Measurements from ENCODE around the gene ROR2. TPM values are rescaled to one million over a fixed set of nuclear protein-coding genes. Genes with fewer than 3 reads are reported as not detected.

The ROR2 gene
- total RNA-seq, 4 donors from 2014 or later, result 35.6 to 67.6 (median 50.6) TPM

DNA sequence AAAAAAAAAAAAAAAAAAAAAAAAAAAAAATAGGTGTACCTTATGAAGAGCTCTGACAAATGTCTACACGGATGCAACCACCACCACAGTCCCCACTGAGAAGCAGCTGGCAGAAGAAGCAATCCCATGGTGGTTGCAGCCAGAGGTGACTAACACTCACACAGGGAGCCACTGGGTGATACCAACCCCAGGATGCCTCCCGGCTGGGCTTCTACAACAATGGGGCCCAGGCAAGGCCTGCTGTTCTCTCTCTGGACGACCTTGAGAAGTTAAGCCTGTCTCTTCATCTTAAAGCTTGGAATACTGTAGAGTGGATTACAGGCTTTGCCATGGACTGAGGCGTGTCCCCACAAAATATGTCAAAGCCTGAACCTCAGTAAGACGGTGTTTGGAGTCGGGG lies 104.1 kb downstream of the ROR2 start:
- no peak for TF ChIP-seq POLR2A (IDR thresholded peaks at IDR 0.05)
- TF ChIP-seq, protein P1, sequence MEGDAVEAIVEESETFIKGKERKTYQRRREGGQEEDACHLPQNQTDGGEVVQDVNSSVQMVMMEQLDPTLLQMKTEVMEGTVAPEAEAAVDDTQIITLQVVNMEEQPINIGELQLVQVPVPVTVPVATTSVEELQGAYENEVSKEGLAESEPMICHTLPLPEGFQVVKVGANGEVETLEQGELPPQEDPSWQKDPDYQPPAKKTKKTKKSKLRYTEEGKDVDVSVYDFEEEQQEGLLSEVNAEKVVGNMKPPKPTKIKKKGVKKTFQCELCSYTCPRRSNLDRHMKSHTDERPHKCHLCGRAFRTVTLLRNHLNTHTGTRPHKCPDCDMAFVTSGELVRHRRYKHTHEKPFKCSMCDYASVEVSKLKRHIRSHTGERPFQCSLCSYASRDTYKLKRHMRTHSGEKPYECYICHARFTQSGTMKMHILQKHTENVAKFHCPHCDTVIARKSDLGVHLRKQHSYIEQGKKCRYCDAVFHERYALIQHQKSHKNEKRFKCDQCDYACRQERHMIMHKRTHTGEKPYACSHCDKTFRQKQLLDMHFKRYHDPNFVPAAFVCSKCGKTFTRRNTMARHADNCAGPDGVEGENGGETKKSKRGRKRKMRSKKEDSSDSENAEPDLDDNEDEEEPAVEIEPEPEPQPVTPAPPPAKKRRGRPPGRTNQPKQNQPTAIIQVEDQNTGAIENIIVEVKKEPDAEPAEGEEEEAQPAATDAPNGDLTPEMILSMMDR (IDR thresholded peaks at IDR 0.05), result no peak
- no peaks in the 10 kb centered on the region for H3K36me3 ChIP-seq
- H3K27me3 ChIP-seq, result no peaks in the 10 kb centered on the region
- H3K4me1 ChIP-seq, result peaks cover 13 to 15% of the 10 kb centered on the region in 2 donors
- no peak overlapping the region for H3K27ac ChIP-seq
- intact Hi-C loops (cut with DNase I; ENCODE audit: low total_unique reads), result no loop called here
- no peak for DNase-seq
- H3K4me3 ChIP-seq, result no peak overlapping the region
- no peaks in the 10 kb centered on the region for H3K9me3 ChIP-seq

DNA sequence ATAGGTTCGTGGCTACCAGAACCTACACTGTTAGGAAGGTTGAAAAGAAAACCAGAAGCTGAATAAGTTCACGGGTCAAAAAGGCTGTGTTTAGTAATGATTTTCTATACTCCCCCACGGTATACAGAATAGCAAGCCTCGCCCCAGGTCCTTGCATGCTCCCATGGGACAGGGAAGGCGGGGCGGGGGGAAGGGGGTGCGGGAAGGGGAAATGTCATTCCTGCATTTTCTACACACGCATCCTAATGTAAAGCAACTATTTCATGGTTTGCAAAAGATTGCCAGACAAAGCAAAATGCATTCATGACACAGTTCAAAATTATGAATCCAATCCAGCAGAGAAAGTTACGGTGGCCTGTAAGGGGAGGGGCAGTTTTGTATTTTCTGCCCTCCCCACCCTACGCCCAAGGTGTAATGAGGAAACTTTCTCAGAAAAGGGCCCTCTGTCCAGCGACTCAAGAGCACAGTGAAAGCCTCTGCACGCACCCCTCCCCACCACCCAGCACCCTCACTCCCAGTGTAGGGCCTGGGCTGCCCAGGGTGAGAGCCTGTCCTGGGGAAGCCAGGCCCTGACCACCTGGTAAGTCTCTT lies 105.2 kb downstream of the ROR2 start:
- TF ChIP-seq, protein P1 (IDR thresholded peaks at IDR 0.05), result no peak
- no peak for TF ChIP-seq POLR2A (IDR thresholded peaks at IDR 0.05)
- Histone ChIP-seq H3K4me3 (no peak overlapping the region), H3K27ac (peak overlapping the region; percentile 78 to 79), H3K36me3 (no peaks in the 10 kb centered on the region), H3K4me1 (peaks cover 13 to 15% of the 10 kb centered on the region in 2 donors), H3K9me3 (no peaks in the 10 kb centered on the region), H3K27me3 (no peaks in the 10 kb centered on the region)
- intact Hi-C loops (cut with DNase I; ENCODE audit: low total_unique reads), result no loop called here
- DNase-seq, result no peak

DNA sequence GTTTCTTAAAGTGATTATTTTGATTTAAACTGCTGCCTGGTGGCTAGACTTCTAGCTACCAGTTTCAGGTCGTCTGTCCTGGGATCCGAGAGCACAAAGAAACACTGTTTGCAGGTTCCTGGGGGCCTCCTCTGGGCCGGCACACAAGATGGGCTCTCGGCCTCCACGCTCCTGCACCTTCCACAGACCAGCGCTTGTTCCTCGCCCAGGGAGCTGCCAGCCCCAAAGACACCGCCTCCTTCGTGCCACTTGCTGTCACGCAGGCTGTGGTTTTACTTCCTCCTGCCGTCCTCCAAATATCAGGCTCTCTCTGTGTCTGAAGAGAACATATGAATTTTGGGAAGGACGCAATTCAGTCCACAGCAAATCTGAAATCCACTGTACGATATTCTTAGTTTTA lies 105.8 kb downstream of the ROR2 start:
- H3K27ac ChIP-seq, result peak overlapping the region; percentile 78 to 79
- intact Hi-C loops (cut with DNase I; ENCODE audit: low total_unique reads), result no loop called here
- no peaks in the 10 kb centered on the region for H3K9me3 ChIP-seq
- H3K36me3 ChIP-seq, result no peaks in the 10 kb centered on the region
- H3K4me3 ChIP-seq, result no peak overlapping the region
- H3K4me1 ChIP-seq, result peaks cover 13 to 15% of the 10 kb centered on the region in 2 donors
- H3K27me3 ChIP-seq, result no peaks in the 10 kb centered on the region
- TF ChIP-seq, protein P1 (IDR thresholded peaks at IDR 0.05), result no peak
- no peak for TF ChIP-seq POLR2A (IDR thresholded peaks at IDR 0.05)
- no peak for DNase-seq

DNA sequence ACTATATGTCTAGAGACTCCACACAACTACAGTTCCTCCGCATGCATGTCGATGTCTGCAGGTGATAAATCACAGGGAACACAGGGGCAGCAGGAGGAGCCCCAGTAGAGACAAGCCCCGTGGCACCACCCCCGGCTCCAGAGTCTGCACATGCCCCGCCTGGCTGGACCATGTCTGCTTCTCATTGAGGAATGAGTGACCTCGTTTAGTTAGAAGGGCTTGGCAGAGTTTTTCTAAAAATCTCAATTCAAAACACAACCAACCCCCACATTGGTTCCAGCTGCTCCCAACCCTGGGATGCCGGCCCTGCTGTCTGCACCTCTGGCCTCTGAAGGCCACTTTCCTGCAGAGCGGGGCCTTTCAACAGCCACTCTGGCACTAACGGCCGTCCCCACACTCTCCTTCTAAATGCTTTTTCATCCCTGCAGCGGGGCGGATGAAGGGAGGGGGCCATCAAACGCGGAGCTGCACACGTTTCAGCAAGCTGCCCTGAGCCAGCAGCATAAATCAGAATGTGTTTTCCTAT lies 106.3 kb downstream of the ROR2 start:
- Histone ChIP-seq H3K36me3 (no peaks in the 10 kb centered on the region), H3K9me3 (no peaks in the 10 kb centered on the region), H3K4me1 (peaks cover 13 to 16% of the 10 kb centered on the region in 2 donors), H3K27me3 (no peaks in the 10 kb centered on the region), H3K27ac (peak overlapping the region; percentile 78 to 79), H3K4me3 (no peak overlapping the region)
- DNase-seq, result peak; percentile 63 to 74
- intact Hi-C loops (cut with DNase I; ENCODE audit: low total_unique reads), result no loop called here
- TF ChIP-seq, protein P1 (IDR thresholded peaks at IDR 0.05), result no peak
- no peak for TF ChIP-seq POLR2A (IDR thresholded peaks at IDR 0.05)

DNA sequence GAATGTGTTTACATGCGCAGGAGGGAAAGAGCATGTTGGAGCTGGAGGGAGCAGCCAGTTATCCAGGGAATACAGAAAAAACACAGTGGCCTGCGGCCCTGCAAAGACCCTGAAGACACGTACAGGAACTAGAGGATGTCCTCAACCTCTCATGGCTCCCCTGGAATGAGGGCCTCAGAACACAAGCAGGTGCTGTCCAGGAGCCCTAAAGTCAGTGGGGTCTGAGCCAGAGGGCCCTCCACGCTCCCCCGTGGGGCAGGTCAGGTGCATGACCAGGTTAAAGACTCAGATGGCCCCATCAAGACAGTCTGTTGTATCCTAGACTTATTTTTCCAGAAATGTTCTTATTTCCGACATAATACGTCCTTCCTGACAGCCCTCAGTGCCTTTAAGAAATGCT lies 106.9 kb downstream of the ROR2 start:
- intact Hi-C loops (cut with DNase I; ENCODE audit: low total_unique reads), result no loop called here
- Histone ChIP-seq H3K36me3 (no peaks in the 10 kb centered on the region), H3K4me1 (peaks cover 12 to 22% of the 10 kb centered on the region in 2 donors), H3K27me3 (no peaks in the 10 kb centered on the region), H3K9me3 (no peaks in the 10 kb centered on the region), H3K4me3 (no peak overlapping the region), H3K27ac (peak overlapping the region; percentile 78 to 79)
- TF ChIP-seq POLR2A (IDR thresholded peaks at IDR 0.05), result no peak
- DNase-seq, result no peak

Data from uterus (tissue), 4 donors.